Psoas muscle (tissue), 8 donors: ENCODE data around the gene LENEP. TPM values are rescaled to one million over a fixed set of nuclear protein-coding genes. Genes with fewer than 3 reads are reported as not detected.

Source experiments
- ATAC-seq, 4 donors: fragments of 200-7000 bp; cut with Tn5 transposase; one replicate each; pipeline ENCODE4 v1.9.1; 2020; ENCODE audit warnings: moderate library complexity in 3 of 4, mild to moderate bottlenecking in 2 of 4
- DNase-seq, 2 donors: peaks; one replicate each; pipeline ENCODE4 v3.0.0-alpha.2; 2020
- H3K27ac ChIP-seq: fragments of 200-600 bp; one replicate; pipeline ENCODE4 v1.8.0; 2022
- H3K27me3 ChIP-seq, 3 donors: fragments of 200-600 bp in 1 of 3; one replicate each; pipeline versions ENCODE4 v1.6.1 to v1.8.0; 2013 to 2022; ENCODE audit warnings: low read length in 2 of 3, mild to moderate bottlenecking in 2 of 3, moderate library complexity in 1 of 3; ENCODE audit not compliant: insufficient read depth in 3 of 3
- H3K36me3 ChIP-seq, 2 donors: fragments of 200-600 bp in 1 of 2; one replicate each; pipeline versions ENCODE4 v1.6.1 to v1.8.0; 2013 to 2022; ENCODE audit warnings: low read depth in 1 of 2, mild to moderate bottlenecking in 1 of 2, moderate library complexity in 1 of 2; ENCODE audit not compliant: insufficient read depth in 1 of 2
- H3K4me1 ChIP-seq: fragments of 200-600 bp; one replicate; pipeline ENCODE4 v1.8.0; 2022
- H3K4me3 ChIP-seq: fragments of 200-600 bp; one replicate; pipeline ENCODE4 v1.8.0; 2022; ENCODE audit warnings: mild to moderate bottlenecking
- H3K9me3 ChIP-seq: fragments of 200-600 bp; one replicate; pipeline ENCODE4 v1.8.0; 2022
- CTCF ChIP-seq: fragments of 200-600 bp; IDR thresholded peaks from one replicate; pipeline ENCODE4 v1.8.0; 2022; ENCODE audit warnings: antibody characterized with exemption
- WGBS, 3 donors: extraction: QIAGEN DNeasy Blood & Tissue Kit; methylation state at CpG; one replicate each; pipeline versions ENCODE4 v1.1.6 to v1.1.7; 2013; 5-methylcytosine and 5-hydroxymethylcytosine counted together
- intact Hi-C, 2 donors: fragments of 100-400 bp; cut with DNase I; formaldehyde crosslinking; loops; one replicate each; pipeline versions ENCODE4 v1.11.0 to v1.14.2; 2022
- polyA plus RNA-seq, 3 donors: library from polyadenylated mRNA; stranded (reverse); fragments of 200-250 nt; gene quantifications; one replicate each; pipeline ENCODE4 v1.2.3, GENCODE V29; 2013
- total RNA-seq, 4 donors: library from RNA; stranded (reverse); fragmentation: NEBNext Ultra II Directional in 2 of 4; extraction: Animal tissue kit (Norgen Biotek cat#: 25700) in 2 of 4; gene quantifications; one replicate each; pipeline versions ENCODE4 v1.2.1 to v1.2.4, GENCODE V29; 2021 to 2023
- donor health status: healthy with polysubstance abuse.
- donor health status: DM: no; HTN: no; CAD: no; lungs with moderate emphysema.
- donor health status: Bipolar disorder and iron deficiency.
- donor health status: healthy.
- donor health status: DM: yes; HTN: yes; CAD: no.
- donor health status: DM: no; HTN: no; CAD: no.
- donor health status: DM: no; HTN: no; CAD: no.
- donor health status: DM: yes; HTN: yes; CAD: no.

Gene LENEP
- total and polyA plus RNA-seq, 7 donors: not detected

- H3K27me3 ChIP-seq: no peaks in the 10 kb centered on the region
- no peaks in the 10 kb centered on the region for H3K36me3 ChIP-seq
- no peak for TF ChIP-seq CTCF
- peaks cover 70% of the 10 kb centered on the region for H3K4me1 ChIP-seq
- 27 to 45% (median 33%) methylated on average over 15 to 16 of the region's 16 CpGs for WGBS, 3 donors
- peak overlapping the region; percentile 94 for H3K27ac ChIP-seq
- intact Hi-C loops: loop anchor here in 1 of 2 donors (2.0 kb wide), 1 partner anchor 37 kb away; no protein-coding TSS in a partner anchor
- DNase-seq (no peak), ATAC-seq (peak in 3 of 4 donors; percentile 15 to 27 (median 18))
- H3K4me3 ChIP-seq: peak overlapping the region; percentile 62
- H3K9me3 ChIP-seq: no peaks in the 10 kb centered on the region
These were observed 14.9 kb downstream of the LENEP start for GRCh38 chr1:155008015-155008941.

- no peaks in the 10 kb centered on the region for H3K9me3 ChIP-seq
- WGBS, 3 donors: 31 to 49% (median 39%) methylated on average over 9 to 12 of the region's 12 CpGs
- peaks cover 69% of the 10 kb centered on the region for H3K4me1 ChIP-seq
- H3K27ac ChIP-seq: peak overlapping the region; percentile 94
- H3K36me3 ChIP-seq: peaks cover 0 to 5% of the 10 kb centered on the region in 2 donors
- intact Hi-C loops: loop anchor here in 1 of 2 donors (2.0 kb wide), 1 partner anchor 36 kb away; no protein-coding TSS in a partner anchor
- ATAC-seq: peak in 1 of 4 donors; percentile 13
- no peak for TF ChIP-seq CTCF
- H3K27me3 ChIP-seq: no peaks in the 10 kb centered on the region
- peak in 1 of 2 donors; percentile 79 for DNase-seq
- peak overlapping the region; percentile 62 for H3K4me3 ChIP-seq
These were observed 15.9 kb downstream of the LENEP start for GRCh38 chr1:155009221-155009711.

- DNase-seq (no peak), ATAC-seq (no peak)
- no peaks in the 10 kb centered on the region for H3K27me3 ChIP-seq
- 88 to 95% (median 90%) methylated on average over 5 of the region's 5 CpGs for WGBS, 3 donors
- H3K36me3 ChIP-seq: peaks cover 0 to 10% of the 10 kb centered on the region in 2 donors
- peak overlapping the region; percentile 62 for H3K4me3 ChIP-seq
- no peaks in the 10 kb centered on the region for H3K9me3 ChIP-seq
- intact Hi-C loops: loop anchor here (2.0 to 5.0 kb wide), 2 partner anchors 35 to 37 kb away; partner anchors contain the start of genes CKS1B (in 1 of the 2) and SHC1 (in 1 of the 2)
- H3K4me1 ChIP-seq: peaks cover 64% of the 10 kb centered on the region
- H3K27ac ChIP-seq: peak overlapping the region; percentile 94
- no peak for TF ChIP-seq CTCF
These were observed 16.4 kb downstream of the LENEP start for GRCh38 chr1:155009742-155010141.

- H3K4me1 ChIP-seq: peaks cover 58% of the 10 kb centered on the region
These were observed 17.0 kb downstream of the LENEP start for GRCh38 chr1:155010211-155010918.

More at GRCh38 chr1:155010211-155010918, 17.0 kb downstream of the LENEP start:
- H3K27ac ChIP-seq: peak overlapping the region; percentile 94
- H3K9me3 ChIP-seq: no peaks in the 10 kb centered on the region
- H3K4me3 ChIP-seq: peak overlapping the region; percentile 62
- ATAC-seq (no peak), DNase-seq (no peak)
- WGBS, 3 donors: 52 to 74% (median 64%) methylated on average over 10 to 11 of the region's 11 CpGs
- H3K36me3 ChIP-seq: peaks cover 0 to 16% of the 10 kb centered on the region in 2 donors
- H3K27me3 ChIP-seq: no peaks in the 10 kb centered on the region
- intact Hi-C loops: loop anchor here in 1 of 2 donors (5.0 kb wide), 1 partner anchor 38 kb away; the partner anchor contains the start of genes CKS1B and SHC1
- TF ChIP-seq CTCF: no peak
